Osteocyte (in vitro differentiated cells): ENCODE data around the gene DIAPH2. TPM values are rescaled to one million over a fixed set of nuclear protein-coding genes. Genes with fewer than 3 reads are reported as not detected.

Experiments used
- DNase-seq: peaks from one replicate; pipeline ENCODE4 v3.0.0; 2021; ENCODE audit warnings: mixed read lengths; ENCODE audit not compliant: unreplicated experiment; ENCODE audit errors: extremely low spot score
- H3K27ac Mint-ChIP-seq: one replicate; pipeline ENCODE4 v1.8.0; 2021; ENCODE audit warnings: mild to moderate bottlenecking, mixed read lengths; ENCODE audit not compliant: unreplicated experiment
- H3K27me3 Mint-ChIP-seq: one replicate; pipeline ENCODE4 v1.8.0; 2021; ENCODE audit warnings: mixed read lengths; ENCODE audit not compliant: unreplicated experiment
- H3K36me3 Mint-ChIP-seq: one replicate; pipeline ENCODE4 v1.8.0; 2021; ENCODE audit warnings: mixed read lengths; ENCODE audit not compliant: unreplicated experiment
- H3K4me1 Mint-ChIP-seq: one replicate; pipeline ENCODE4 v1.8.0; 2021; ENCODE audit warnings: mixed read lengths; ENCODE audit not compliant: unreplicated experiment
- H3K4me3 Mint-ChIP-seq: one replicate; pipeline ENCODE4 v1.8.0; 2021; ENCODE audit warnings: mild to moderate bottlenecking, moderate library complexity, mixed read lengths; ENCODE audit not compliant: unreplicated experiment
- H3K9me3 Mint-ChIP-seq: one replicate; pipeline ENCODE4 v1.8.0; 2021; ENCODE audit warnings: mixed read lengths; ENCODE audit not compliant: unreplicated experiment
- total RNA-seq: library from RNA; stranded (reverse); gene quantifications from 2 replicates; pipeline ENCODE4 v1.2.1, GENCODE V29; 2021
- TF ChIP-seq, protein P1 (sequence below): fragments of 200-600 bp; sonication (generic); IDR thresholded peaks from 2 replicates; pipeline ENCODE4 v1.5.0; 2021; ENCODE audit warnings: antibody characterized with exemption, mild to moderate bottlenecking, moderate library complexity

Gene DIAPH2
- total RNA-seq, 1 donor from 2014 or later, result 9.3 TPM

GRCh38 chrX:97096385-97096784 lies 411.7 kb downstream of the DIAPH2 start:
- H3K36me3 Mint-ChIP-seq, result no peaks in the 10 kb centered on the region
- no peak overlapping the region for H3K27ac Mint-ChIP-seq
- H3K27me3 Mint-ChIP-seq, result no peaks in the 10 kb centered on the region
- TF ChIP-seq, protein P1, sequence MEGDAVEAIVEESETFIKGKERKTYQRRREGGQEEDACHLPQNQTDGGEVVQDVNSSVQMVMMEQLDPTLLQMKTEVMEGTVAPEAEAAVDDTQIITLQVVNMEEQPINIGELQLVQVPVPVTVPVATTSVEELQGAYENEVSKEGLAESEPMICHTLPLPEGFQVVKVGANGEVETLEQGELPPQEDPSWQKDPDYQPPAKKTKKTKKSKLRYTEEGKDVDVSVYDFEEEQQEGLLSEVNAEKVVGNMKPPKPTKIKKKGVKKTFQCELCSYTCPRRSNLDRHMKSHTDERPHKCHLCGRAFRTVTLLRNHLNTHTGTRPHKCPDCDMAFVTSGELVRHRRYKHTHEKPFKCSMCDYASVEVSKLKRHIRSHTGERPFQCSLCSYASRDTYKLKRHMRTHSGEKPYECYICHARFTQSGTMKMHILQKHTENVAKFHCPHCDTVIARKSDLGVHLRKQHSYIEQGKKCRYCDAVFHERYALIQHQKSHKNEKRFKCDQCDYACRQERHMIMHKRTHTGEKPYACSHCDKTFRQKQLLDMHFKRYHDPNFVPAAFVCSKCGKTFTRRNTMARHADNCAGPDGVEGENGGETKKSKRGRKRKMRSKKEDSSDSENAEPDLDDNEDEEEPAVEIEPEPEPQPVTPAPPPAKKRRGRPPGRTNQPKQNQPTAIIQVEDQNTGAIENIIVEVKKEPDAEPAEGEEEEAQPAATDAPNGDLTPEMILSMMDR, result no peak
- no peak overlapping the region for H3K4me3 Mint-ChIP-seq
- DNase-seq, result no peak
- H3K4me1 Mint-ChIP-seq, result peaks cover 3% of the 10 kb centered on the region
- no peaks in the 10 kb centered on the region for H3K9me3 Mint-ChIP-seq

- no peaks in the 10 kb centered on the region for H3K36me3 Mint-ChIP-seq
- H3K4me3 Mint-ChIP-seq, result no peak overlapping the region
- TF ChIP-seq, protein P1, result no peak
- no peak for DNase-seq
- no peaks in the 10 kb centered on the region for H3K9me3 Mint-ChIP-seq
- no peak overlapping the region for H3K27ac Mint-ChIP-seq
- H3K4me1 Mint-ChIP-seq, result no peaks in the 10 kb centered on the region
- H3K27me3 Mint-ChIP-seq, result no peaks in the 10 kb centered on the region
Measured at GRCh38 chrX:97102938-97103337, 418.3 kb downstream of the DIAPH2 start.

DNA sequence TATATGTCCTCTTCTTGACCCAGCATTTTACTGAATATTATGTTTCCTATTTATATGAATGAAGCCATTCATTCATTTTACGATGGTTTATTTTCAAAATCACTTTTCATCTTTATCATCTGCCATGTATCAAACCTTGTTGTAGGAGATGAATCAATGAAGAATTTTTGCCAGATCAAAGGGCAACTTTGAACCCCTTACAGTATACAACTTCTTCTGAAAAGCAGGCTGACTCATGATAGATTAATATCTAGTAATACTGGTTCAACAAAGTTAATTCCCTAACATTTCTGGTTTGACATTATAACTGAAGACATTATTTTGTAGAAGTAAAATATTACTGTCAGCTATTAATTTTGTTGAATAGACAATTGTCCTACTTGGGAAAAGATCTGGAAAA lies 425.1 kb downstream of the DIAPH2 start:
- H3K27ac Mint-ChIP-seq, result no peak overlapping the region
- H3K4me1 Mint-ChIP-seq, result no peaks in the 10 kb centered on the region
- no peak overlapping the region for H3K4me3 Mint-ChIP-seq
- no peaks in the 10 kb centered on the region for H3K27me3 Mint-ChIP-seq
- no peaks in the 10 kb centered on the region for H3K36me3 Mint-ChIP-seq
- TF ChIP-seq, protein P1, result no peak
- no peak for DNase-seq
- H3K9me3 Mint-ChIP-seq, result no peaks in the 10 kb centered on the region

DNA sequence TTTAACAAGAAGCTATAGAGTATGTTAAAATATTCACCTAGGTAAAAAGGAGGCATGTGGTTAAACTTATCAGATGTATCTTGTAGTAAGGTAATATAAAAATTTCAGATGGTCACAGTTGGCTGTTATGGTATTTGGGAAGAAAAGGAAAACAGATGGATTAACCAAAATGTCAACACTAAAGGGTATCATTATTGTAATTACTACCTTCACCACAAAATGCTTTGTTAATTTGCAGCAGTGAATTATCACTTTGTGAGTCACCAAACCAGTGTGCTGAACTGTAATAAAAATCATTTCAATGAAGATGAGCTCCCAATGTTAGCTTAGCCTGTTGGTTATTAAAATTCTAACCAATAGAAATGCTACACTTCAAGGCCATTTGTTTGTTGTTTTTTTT lies 432.9 kb downstream of the DIAPH2 start:
- H3K27me3 Mint-ChIP-seq, result no peaks in the 10 kb centered on the region
- no peaks in the 10 kb centered on the region for H3K36me3 Mint-ChIP-seq
- H3K9me3 Mint-ChIP-seq, result peaks cover 4% of the 10 kb centered on the region
- TF ChIP-seq, protein P1, result no peak
- H3K4me3 Mint-ChIP-seq, result no peak overlapping the region
- DNase-seq, result no peak
- H3K4me1 Mint-ChIP-seq, result no peaks in the 10 kb centered on the region
- no peak overlapping the region for H3K27ac Mint-ChIP-seq

GRCh38 chrX:97119474-97120109 lies 434.9 kb downstream of the DIAPH2 start:
- TF ChIP-seq, protein P1, result no peak
- H3K4me1 Mint-ChIP-seq, result no peaks in the 10 kb centered on the region
- DNase-seq, result no peak

More at GRCh38 chrX:97119474-97120109, 434.9 kb downstream of the DIAPH2 start:
- H3K27me3 Mint-ChIP-seq, result no peaks in the 10 kb centered on the region
- H3K9me3 Mint-ChIP-seq, result peaks cover 5% of the 10 kb centered on the region
- H3K36me3 Mint-ChIP-seq, result no peaks in the 10 kb centered on the region
- no peak overlapping the region for H3K4me3 Mint-ChIP-seq
- H3K27ac Mint-ChIP-seq, result no peak overlapping the region
